Trophoblast cell (in vitro differentiated cells and primary cell): ENCODE data around the gene TPD52L1.

Source experiments
- DNase-seq, 2 donors: peaks; one replicate each; pipeline ENCODE4 v3.0.0-alpha.2; 2016
- H2AFZ ChIP-seq: 2 replicates; pipeline ENCODE4 v1.6.1; 2013; ENCODE audit warnings: low read length, moderate library complexity, mild to moderate bottlenecking; ENCODE audit not compliant: insufficient read depth, poor library complexity
- H2AK5ac ChIP-seq: 2 replicates; pipeline ENCODE4 v1.6.1; 2013; ENCODE audit warnings: mild to moderate bottlenecking, low read length
- H2BK120ac ChIP-seq: 2 replicates; pipeline ENCODE4 v1.6.1; 2013; ENCODE audit warnings: low read length, mild to moderate bottlenecking, moderate library complexity; ENCODE audit not compliant: insufficient read depth, poor library complexity
- H2BK12ac ChIP-seq: 2 replicates; pipeline ENCODE4 v1.6.1; 2013; ENCODE audit warnings: mild to moderate bottlenecking, low read length, moderate library complexity
- H2BK5ac ChIP-seq: 2 replicates; pipeline ENCODE4 v1.6.1; 2013; ENCODE audit warnings: low read length, low read depth, moderate library complexity, mild to moderate bottlenecking; ENCODE audit not compliant: poor library complexity
- H3K14ac ChIP-seq: 2 replicates; pipeline ENCODE4 v1.6.1; 2013; ENCODE audit warnings: mild to moderate bottlenecking, low read length
- H3K18ac ChIP-seq: 2 replicates; pipeline ENCODE4 v1.6.1; 2013; ENCODE audit warnings: mild to moderate bottlenecking, low read length
- H3K23ac ChIP-seq: 2 replicates; pipeline ENCODE4 v1.6.1; 2013; ENCODE audit warnings: low read length
- H3K27ac ChIP-seq: 2 replicates; pipeline ENCODE4 v1.5.1; 2013; ENCODE audit warnings: low read depth, mild to moderate bottlenecking, inconsistent platforms, low read length, moderate library complexity
- H3K27me3 ChIP-seq: 2 replicates; pipeline ENCODE4 v1.6.1; 2013; ENCODE audit warnings: inconsistent platforms, mild to moderate bottlenecking, low read length, moderate library complexity; ENCODE audit not compliant: insufficient read depth
- H3K36me3 ChIP-seq, 2 experiments: 1 replicate in 1 of 2; 2 replicates in 1 of 2; pipeline ENCODE4 v1.6.1; 2013; ENCODE audit warnings: low read length in 2 of 2, mild to moderate bottlenecking in 2 of 2, moderate library complexity in 1 of 2; ENCODE audit not compliant: insufficient read depth in 2 of 2, control insufficient read depth in 1 of 2
- H3K4ac ChIP-seq: 2 replicates; pipeline ENCODE4 v1.6.1; 2013; ENCODE audit warnings: low read depth, mild to moderate bottlenecking, low read length, moderate library complexity
- H3K4me1 ChIP-seq, 2 experiments: 1 replicate in 1 of 2; 2 replicates in 1 of 2; pipeline ENCODE4 v1.6.1; 2013; ENCODE audit warnings: low read length in 2 of 2, mild to moderate bottlenecking in 2 of 2, moderate library complexity in 1 of 2; ENCODE audit not compliant: insufficient read depth in 2 of 2, control insufficient read depth in 1 of 2
- H3K4me2 ChIP-seq: 2 replicates; pipeline ENCODE4 v1.6.1; 2013; ENCODE audit warnings: inconsistent platforms, mild to moderate bottlenecking, low read length, moderate library complexity
- H3K4me3 ChIP-seq: 2 replicates; pipeline ENCODE4 v1.5.1; 2013; ENCODE audit warnings: mild to moderate bottlenecking, low read depth, low read length, inconsistent platforms
- H3K79me1 ChIP-seq: one replicate; pipeline ENCODE4 v1.6.1; 2013; ENCODE audit warnings: low read length
- H3K79me2 ChIP-seq: 2 replicates; pipeline ENCODE4 v1.6.1; 2013; ENCODE audit warnings: low read length, mild to moderate bottlenecking; ENCODE audit not compliant: control insufficient read depth, insufficient read depth, poor library complexity
- H3K9ac ChIP-seq: 2 replicates; pipeline ENCODE4 v1.6.1; 2013; ENCODE audit warnings: mild to moderate bottlenecking, low read length
- H3K9me3 ChIP-seq: 2 replicates; pipeline ENCODE4 v1.6.1; 2013; ENCODE audit warnings: low read depth, mild to moderate bottlenecking, control low read depth, inconsistent platforms, low read length; ENCODE audit not compliant: insufficient read depth
- H4K12ac ChIP-seq: 2 replicates; pipeline ENCODE4 v1.6.1; 2013; ENCODE audit warnings: low read depth, mild to moderate bottlenecking, low read length, moderate library complexity
- H4K8ac ChIP-seq: 2 replicates; pipeline ENCODE4 v1.6.1; 2013; ENCODE audit warnings: low read depth, mild to moderate bottlenecking, low read length, moderate library complexity
- H4K91ac ChIP-seq: one replicate; pipeline ENCODE4 v1.6.1; 2013; ENCODE audit warnings: low read depth, mild to moderate bottlenecking, low read length, moderate library complexity
- WGBS: extraction: QIAGEN DNeasy Blood & Tissue Kit; methylation state at CpG from one replicate; pipeline ENCODE4 v1.1.7; 2013; ENCODE audit warnings: missing lambda C conversion rate; ENCODE audit not compliant: insufficient read length, insufficient coverage; ENCODE audit errors: extremely low coverage; 5-methylcytosine and 5-hydroxymethylcytosine counted together

Gene TPD52L1

DNA sequence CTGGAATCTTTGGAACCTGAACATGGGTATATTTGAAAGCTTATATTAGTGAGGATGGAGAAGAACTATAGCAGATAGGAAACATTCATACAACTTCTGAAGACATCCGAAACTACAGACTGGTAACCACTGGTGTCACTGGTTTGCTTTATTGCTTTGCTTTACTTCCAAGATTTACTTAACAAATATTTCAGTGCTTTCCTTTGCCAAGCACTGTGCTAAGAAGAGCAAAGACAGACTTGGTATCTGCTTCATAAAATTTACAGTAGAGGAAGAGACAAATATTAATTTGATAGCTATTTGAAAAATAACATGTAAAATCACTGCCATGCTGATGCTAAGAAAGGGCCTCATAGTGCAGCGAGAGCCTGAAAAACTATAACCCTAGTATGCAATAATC, 1.8 kb downstream of the TPD52L1 start:
- no peak overlapping the region for H2BK12ac ChIP-seq
- no peak overlapping the region for H4K91ac ChIP-seq

DNA sequence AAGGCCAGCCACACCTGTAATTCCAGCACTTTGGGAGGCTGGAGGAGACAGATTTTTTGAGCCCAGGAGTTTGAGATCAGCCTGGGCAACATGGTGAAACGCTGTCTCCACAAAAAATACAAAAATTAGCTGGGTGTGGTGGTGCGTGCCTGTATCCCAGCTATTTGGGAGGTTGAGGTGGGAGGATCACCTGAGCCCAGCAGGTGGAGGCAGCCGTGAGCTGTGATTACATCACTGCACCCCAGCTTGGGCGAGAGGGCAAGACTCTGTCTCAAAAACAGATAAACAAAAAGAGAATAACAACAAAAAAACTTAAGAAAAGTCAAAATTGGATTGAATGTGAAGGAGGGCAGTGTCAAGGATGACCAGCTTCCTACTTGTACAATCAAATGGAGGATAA, 2.9 kb downstream of the TPD52L1 start:
- WGBS, result no CpG with 5 or more reads among the region's 4 CpGs

More for the DNA sequence above, 1.8 kb downstream of the TPD52L1 start:
- DNase-seq, result no peak
- peaks cover 0 to 4% of the 10 kb centered on the region in 2 experiments for H3K4me1 ChIP-seq
- peaks cover 11% of the 10 kb centered on the region for H3K79me1 ChIP-seq
- no peak overlapping the region for H2AFZ ChIP-seq
- H3K4ac ChIP-seq, result no peak overlapping the region
- no peak overlapping the region for H3K9ac ChIP-seq
- no CpG with 5 or more reads among the region's 2 CpGs for WGBS
- no peak overlapping the region for H2BK120ac ChIP-seq
- peaks cover 9% of the 10 kb centered on the region for H3K79me2 ChIP-seq
- no peak overlapping the region for H3K4me3 ChIP-seq
- H3K27me3 ChIP-seq, result no peaks in the 10 kb centered on the region
- no peak overlapping the region for H4K8ac ChIP-seq
- H3K4me2 ChIP-seq, result no peak overlapping the region
- no peaks in the 10 kb centered on the region for H3K9me3 ChIP-seq
- no peak overlapping the region for H3K27ac ChIP-seq
- no peak overlapping the region for H3K18ac ChIP-seq
- H3K36me3 ChIP-seq, result no peaks in the 10 kb centered on the region
- no peak overlapping the region for H2BK5ac ChIP-seq
- no peak overlapping the region for H2AK5ac ChIP-seq
- no peak overlapping the region for H4K12ac ChIP-seq
- H3K14ac ChIP-seq, result no peak overlapping the region
- no peak overlapping the region for H3K23ac ChIP-seq

DNA sequence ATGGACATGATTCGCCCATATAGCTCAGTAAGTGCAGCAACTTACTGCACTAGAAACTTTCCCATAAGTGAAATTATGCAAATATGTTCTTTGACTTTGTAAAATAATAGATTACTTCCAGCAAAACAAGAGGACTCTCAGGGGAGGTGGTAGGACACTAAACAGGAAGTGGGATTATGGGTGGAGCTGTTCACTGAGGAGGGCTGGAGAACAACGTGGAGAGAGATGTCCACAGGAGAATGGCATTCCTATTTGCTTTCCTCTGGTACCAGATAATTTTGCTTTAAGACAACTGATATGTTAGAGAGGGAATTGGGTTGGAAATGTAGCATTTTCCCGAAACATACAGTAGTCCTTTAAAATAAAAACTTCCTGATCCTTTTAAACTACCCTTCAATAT, 3.7 kb downstream of the TPD52L1 start:
- Histone ChIP-seq H2AK5ac (no peak overlapping the region), H3K9ac (no peak overlapping the region), H4K91ac (no peak overlapping the region), H2BK12ac (no peak overlapping the region), H3K79me1 (peaks cover 11% of the 10 kb centered on the region), H3K23ac (no peak overlapping the region), H3K14ac (no peak overlapping the region), H3K27me3 (no peaks in the 10 kb centered on the region), H2AFZ (no peak overlapping the region), H3K4me3 (no peak overlapping the region), H3K36me3 (no peaks in the 10 kb centered on the region), H2BK5ac (no peak overlapping the region), H4K12ac (no peak overlapping the region), H3K9me3 (no peaks in the 10 kb centered on the region), H3K79me2 (peaks cover 9% of the 10 kb centered on the region), H3K18ac (no peak overlapping the region), H3K4me1 (peaks cover 0 to 4% of the 10 kb centered on the region in 2 experiments), H4K8ac (no peak overlapping the region), H3K4me2 (no peak overlapping the region), H2BK120ac (no peak overlapping the region), H3K27ac (no peak overlapping the region), H3K4ac (no peak overlapping the region)
- no peak for DNase-seq
- no CpG with 5 or more reads among the region's 3 CpGs for WGBS

More for the DNA sequence above, 2.9 kb downstream of the TPD52L1 start:
- Histone ChIP-seq H3K18ac (no peak overlapping the region), H3K4me3 (no peak overlapping the region), H3K36me3 (no peaks in the 10 kb centered on the region), H4K12ac (no peak overlapping the region), H4K8ac (no peak overlapping the region), H3K9ac (no peak overlapping the region), H3K14ac (no peak overlapping the region), H3K9me3 (no peaks in the 10 kb centered on the region), H2AFZ (no peak overlapping the region), H2BK5ac (no peak overlapping the region), H2BK120ac (no peak overlapping the region), H3K4me2 (no peak overlapping the region), H3K4ac (no peak overlapping the region), H2BK12ac (no peak overlapping the region), H3K27ac (no peak overlapping the region), H3K79me1 (peaks cover 11% of the 10 kb centered on the region), H3K4me1 (peaks cover 0 to 4% of the 10 kb centered on the region in 2 experiments), H2AK5ac (no peak overlapping the region), H3K27me3 (no peaks in the 10 kb centered on the region), H3K23ac (no peak overlapping the region), H3K79me2 (peaks cover 9% of the 10 kb centered on the region), H4K91ac (no peak overlapping the region)
- DNase-seq, result no peak

DNA sequence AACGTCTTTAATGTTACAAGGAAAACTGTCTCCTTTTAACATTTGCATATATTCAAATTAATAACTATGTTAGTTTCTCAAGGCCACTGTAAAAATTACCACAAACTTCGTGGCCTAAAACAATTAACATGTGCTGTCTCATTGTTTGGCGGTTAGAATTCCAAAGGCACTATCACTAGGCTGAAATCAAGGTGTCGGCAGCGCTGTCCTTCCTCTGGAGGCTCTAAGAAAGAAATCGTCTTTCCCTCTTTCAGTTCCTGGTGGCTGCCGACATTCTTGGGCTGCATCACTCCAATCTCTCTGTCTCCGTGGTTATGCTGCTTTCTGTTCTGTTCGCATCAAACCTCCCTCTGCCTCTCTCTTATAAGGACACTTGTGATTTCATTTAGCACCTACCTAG, 4.2 kb downstream of the TPD52L1 start:
- H2BK120ac ChIP-seq, result no peak overlapping the region
- H3K4me3 ChIP-seq, result no peak overlapping the region
- H3K27me3 ChIP-seq, result no peaks in the 10 kb centered on the region
- H4K12ac ChIP-seq, result no peak overlapping the region
- no peak overlapping the region for H2AK5ac ChIP-seq
- no peaks in the 10 kb centered on the region for H3K9me3 ChIP-seq
- H3K4me2 ChIP-seq, result no peak overlapping the region
- no peak overlapping the region for H3K14ac ChIP-seq
- H4K8ac ChIP-seq, result no peak overlapping the region
- H3K23ac ChIP-seq, result no peak overlapping the region
- H3K9ac ChIP-seq, result no peak overlapping the region
- DNase-seq, result no peak
- no CpG with 5 or more reads among the region's 9 CpGs for WGBS
- H2BK12ac ChIP-seq, result no peak overlapping the region
- H3K79me1 ChIP-seq, result peaks cover 11% of the 10 kb centered on the region
- no peaks in the 10 kb centered on the region for H3K36me3 ChIP-seq
- no peak overlapping the region for H2AFZ ChIP-seq
- no peak overlapping the region for H2BK5ac ChIP-seq
- H3K18ac ChIP-seq, result no peak overlapping the region
- no peak overlapping the region for H4K91ac ChIP-seq
- peaks cover 9% of the 10 kb centered on the region for H3K79me2 ChIP-seq
- no peak overlapping the region for H3K4ac ChIP-seq
- peaks cover 0 to 4% of the 10 kb centered on the region in 2 experiments for H3K4me1 ChIP-seq
- H3K27ac ChIP-seq, result no peak overlapping the region
